ENCODE data around the gene SAAL1.

SAAL1 gene

GRCh38 chr11:18080451-18080850 is 25.4 kb downstream of the SAAL1 start:
- DNase-seq = no peak

DNA sequence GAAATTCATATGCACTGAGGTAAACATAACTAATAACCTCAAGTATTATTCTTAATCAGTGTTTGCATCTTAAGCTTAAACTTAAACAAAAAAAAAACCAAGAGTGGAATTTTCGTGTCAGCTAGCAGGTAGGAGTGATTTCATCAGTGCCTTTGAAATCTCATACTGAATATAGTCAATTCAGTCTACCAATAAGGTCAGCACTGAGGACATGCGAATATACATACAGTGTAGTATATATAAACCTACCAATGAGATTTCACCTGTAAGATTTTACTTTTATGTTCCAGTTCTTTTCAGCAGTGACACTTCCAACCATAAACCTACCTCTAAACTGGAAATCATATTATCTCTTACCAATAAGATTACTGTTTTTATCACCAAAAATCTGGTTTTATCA is 27.0 kb downstream of the SAAL1 start:
- DNase-seq = no peak

DNA sequence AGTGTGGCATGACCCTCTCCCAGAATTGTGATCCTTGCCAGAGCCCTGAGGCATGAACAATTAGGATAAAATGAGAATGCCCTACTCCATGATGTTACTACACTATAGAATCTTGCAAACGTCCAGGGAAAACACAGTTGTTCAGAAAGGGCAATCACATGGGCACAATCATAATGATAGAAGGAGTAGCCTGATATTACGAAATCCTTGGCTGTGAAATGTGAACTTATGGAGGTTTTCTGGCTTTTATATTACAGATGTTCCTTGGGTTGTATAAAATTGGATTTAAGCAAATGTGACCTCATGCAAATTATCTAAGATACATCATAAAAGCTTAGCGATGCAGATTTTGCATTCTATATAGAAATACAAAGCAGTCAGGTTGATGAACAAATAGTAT is 30.4 kb downstream of the SAAL1 start:
- DNase-seq = no peak

- no peak for DNase-seq
Measured at GRCh38 chr11:18071098-18071705, 34.7 kb downstream of the SAAL1 start.

DNA sequence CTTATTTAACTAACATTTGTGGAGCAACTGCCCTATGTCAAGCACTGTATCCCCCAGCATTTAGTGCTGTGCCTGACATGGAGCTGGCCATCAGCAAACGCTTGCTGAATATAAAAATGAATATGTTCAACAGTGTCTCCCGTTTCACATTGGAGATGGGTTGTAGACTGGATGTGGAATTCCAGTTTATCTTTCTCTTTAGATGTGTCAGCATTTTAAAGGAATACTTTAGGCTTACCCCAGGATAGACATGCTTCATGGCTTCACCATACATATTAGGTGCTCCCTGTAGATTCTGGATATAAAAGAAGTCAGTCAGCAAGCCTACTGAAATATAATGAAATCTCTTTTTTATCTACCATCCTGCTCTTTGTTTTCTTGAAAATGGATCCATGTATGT is 38.5 kb downstream of the SAAL1 start:
- DNase-seq = no peak

DNA sequence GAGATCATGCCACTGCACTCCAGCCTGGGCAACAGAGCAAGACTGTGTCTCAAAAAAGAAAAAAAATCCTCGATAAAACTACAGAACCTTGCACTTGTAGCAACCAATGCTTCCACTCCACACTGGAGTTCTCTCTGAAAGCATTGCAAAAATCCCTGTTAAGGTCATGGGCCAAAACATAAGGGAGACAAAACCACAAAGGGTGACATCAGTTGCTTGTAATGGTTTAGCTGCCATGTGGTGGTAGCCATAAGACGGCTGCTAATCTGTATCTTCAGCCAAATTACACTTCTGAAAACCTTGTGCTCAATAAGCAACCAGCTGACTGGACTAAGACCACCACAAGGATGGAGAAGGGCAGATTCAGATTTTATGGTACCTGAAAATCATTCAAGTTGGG is 39.3 kb downstream of the SAAL1 start:
- DNase-seq = no peak

DNA sequence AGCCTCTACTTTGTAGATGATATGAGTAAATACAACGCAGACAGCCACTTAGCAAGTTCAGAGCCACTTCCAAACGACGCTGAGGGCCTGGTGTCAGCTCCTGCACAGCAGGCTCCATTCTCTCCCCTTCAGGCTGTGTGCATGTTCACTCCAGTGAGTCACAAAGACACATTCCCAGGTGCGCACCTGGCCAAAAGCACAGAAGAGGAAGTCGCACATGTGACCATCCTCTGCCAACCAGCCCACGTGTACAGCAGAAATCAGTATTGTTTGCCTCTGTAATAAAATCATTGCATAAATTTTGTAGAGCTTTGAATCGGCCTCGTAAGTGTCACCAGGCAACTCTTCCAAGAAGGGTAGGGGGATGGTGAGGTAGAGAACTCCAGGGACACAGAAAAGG is 40.3 kb downstream of the SAAL1 start:
- DNase-seq = no peak

DNA sequence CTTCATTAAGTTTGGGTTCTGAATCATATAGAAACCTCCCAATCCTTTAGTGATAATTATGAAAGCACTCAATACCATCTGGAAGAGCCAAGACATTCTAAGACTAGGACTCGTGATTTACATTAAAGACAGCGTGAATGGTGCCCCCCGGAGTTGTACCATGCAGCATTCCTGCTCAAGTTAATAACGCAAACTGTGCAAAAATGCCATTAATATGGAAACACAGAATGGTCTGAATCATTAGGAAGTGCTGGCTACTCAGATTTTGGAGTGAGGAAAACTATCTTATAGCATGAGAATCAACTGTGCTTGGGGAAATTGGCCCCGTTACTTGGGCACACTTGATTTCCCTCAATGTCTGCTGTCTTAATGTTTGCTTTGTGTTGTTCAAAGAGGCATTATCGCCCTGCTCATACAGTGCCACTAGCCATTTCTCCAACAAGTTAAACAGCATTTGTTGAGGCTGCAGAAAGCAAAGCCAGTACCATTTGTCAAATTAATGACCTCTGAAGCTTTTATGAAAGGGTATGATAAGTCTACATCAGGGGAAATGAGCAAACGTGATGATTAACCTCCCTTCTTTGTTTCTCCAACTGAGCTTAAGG is 41.3 kb downstream of the SAAL1 start:
- DNase-seq = no peak

- DNase-seq = no peak
Measured at GRCh38 chr11:18063862-18064434, 41.9 kb downstream of the SAAL1 start.

- no peak for DNase-seq
Measured at GRCh38 chr11:18063125-18063524, 42.8 kb downstream of the SAAL1 start.

- DNase-seq = no peak
Measured at GRCh38 chr11:18061351-18061750, 44.5 kb downstream of the SAAL1 start.

GRCh38 chr11:18056561-18057181 is 49.2 kb downstream of the SAAL1 start:
- DNase-seq = no peak

GRCh38 chr11:18054511-18055103 is 51.3 kb downstream of the SAAL1 start:
- no peak for DNase-seq

GRCh38 chr11:18050848-18051247 is 55.0 kb downstream of the SAAL1 start:
- no peak for DNase-seq

DNA sequence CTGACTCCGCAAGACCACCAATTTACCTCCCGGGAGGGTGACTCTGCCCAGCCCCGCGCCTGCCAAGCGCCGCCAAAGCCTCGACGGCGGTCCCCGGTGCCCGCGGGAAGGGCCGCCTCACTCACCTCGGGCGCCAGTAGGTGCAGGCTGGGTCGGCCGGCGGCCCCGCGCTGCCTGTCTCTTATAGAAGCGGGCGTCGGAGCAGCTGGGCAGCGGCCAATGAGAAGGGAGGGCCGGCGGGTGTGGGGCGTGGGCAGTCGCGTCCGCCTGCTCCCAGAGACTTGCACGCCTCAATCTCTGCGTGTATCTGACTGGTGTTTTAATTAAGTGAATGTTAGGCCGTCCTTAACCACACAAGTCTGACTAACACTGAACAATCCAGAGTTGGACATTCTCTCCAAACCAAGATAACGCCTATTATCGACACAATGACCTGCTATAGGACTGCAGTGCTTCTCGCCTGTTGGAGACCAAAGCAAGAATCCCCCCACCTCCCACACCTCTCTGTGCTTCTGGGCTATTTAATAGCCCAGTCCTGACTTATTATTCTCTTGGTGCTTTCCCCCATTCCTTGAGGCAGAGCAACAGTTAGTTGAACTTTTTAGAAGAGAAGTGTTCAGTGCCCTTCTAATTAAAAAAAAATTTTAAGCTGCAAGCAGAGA is 59.6 kb downstream of the SAAL1 start, which contains the start of gene TPH1:
Gene TPH1 (minus strand): TSS at position 154 of the 662 bp plus-strand sequence. CDS start 5,507 bp downstream, outside the sequence.
- no peak for DNase-seq

DNA sequence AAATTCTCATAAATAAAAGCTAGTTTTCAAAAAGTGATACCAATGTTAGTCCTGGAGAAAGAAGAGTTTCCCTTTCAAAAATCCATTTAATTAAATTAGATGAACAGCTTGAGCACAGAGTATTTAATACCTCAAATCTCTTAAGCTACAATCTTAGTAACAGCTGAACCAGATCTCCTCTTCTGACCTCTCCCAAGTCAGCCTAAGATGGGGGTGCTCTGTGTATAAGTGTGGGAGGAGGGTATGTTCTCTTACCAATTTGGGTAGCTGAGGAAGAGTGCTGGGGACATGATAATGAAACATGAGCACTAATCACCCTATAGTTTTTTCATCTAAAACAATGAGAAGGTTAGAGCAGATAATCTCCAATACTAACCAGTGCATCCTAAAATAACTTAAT is 69.4 kb downstream of the SAAL1 start:
- DNase-seq = no peak

Data from NCI-H1048 (cell line).